ENCODE results near the gene UNC45A.
"Not testable (repeated sequence)": the region's sequence is repeated elsewhere in the genome, so short reads cannot be mapped to it uniquely, and the experiment has no call there.

- not testable (repeated sequence) for TF ChIP-seq EZH2phosphoT487 (IDR thresholded peaks at IDR 0.05; ENCODE audit: insufficient read depth, low read depth); EZH2 (IDR thresholded peaks at IDR 0.05; ENCODE audit: insufficient read depth, poor library complexity, severe bottlenecking)
These were observed 8.3 kb upstream of the UNC45A start for GRCh38 chr15:90926766-90927165.
